ENCODE data around the gene AFAP1L1.
A peak's percentile ranks its signal among the peaks of the same experiment; 100 is the strongest.

AFAP1L1 gene

DNA sequence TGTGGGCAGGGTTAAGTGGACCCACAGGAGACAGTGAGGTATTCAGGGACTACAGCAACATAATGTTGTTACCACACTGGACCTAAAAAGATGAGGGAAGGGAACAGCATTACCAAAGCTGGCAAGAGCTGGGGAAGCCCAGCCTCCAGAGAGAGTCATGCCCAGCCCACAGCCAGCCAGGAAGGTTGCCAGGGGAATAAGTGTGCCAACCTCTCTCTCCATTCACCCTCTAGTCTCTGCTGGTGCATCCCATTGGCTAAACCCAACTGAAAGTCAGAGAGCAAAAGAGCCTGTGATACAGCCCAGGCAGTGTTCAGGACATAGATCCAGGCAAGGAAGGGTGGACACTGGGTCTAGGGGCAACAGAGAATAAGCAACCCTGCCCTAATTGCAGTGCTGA lies 35.8 kb upstream of the AFAP1L1 start:
- TF ChIP-seq CTCF (IDR thresholded peaks at IDR 0.05) (no peak), ZFX (IDR thresholded peaks at IDR 0.05; ENCODE audit: borderline replicate concordance) (no peak)
- no peak overlapping the region for H3K27ac ChIP-seq

DNA sequence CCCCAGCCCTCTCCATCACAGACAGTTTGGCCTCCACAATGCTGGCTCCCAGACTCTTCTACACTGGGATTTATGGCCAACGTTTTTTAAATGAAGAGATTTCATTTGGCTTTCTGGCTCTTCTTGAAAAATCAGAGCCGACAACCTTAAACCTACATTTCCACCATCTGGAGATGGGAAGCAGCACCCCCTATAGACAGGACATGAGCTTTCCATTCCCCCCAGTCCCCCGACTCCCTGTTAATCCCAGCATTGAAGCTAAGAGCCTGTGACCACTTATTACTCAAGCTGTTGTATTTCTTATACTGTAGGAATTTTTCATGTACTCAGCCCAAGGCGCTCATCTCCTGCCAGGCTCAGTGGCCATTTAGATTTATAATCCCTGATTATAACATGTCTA lies 34.0 kb upstream of the AFAP1L1 start:
- no peak overlapping the region for H3K27ac ChIP-seq
- TF ChIP-seq ZFX (IDR thresholded peaks at IDR 0.05; ENCODE audit: borderline replicate concordance) (no peak), CTCF (IDR thresholded peaks at IDR 0.05) (no peak)

DNA sequence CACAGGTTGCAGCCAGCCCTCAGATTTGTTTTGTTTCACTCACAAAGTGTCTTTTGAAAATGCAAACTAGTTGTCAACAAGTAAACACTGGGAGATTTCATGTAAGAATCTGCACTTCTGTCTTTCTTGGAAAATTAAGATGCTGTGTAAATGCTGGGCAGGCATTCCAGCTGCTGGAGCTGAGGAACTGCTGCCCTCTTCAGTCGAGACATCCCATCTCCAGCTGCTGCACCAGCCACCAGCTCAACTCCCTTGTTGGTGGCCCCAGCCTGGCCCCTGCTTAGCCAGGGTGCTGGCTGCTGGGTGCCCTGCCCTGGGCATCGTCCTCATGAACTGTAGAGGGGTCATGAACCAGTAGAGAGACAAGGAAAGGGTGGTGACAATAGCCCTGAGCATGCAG lies 33.1 kb upstream of the AFAP1L1 start:
- no peak overlapping the region for H3K27ac ChIP-seq
- peak; percentile 22; the same call in 1 of the 2 replicates for TF ChIP-seq CTCF (IDR thresholded peaks at IDR 0.05)
- TF ChIP-seq ZFX (IDR thresholded peaks at IDR 0.05; ENCODE audit: borderline replicate concordance) = no peak

DNA sequence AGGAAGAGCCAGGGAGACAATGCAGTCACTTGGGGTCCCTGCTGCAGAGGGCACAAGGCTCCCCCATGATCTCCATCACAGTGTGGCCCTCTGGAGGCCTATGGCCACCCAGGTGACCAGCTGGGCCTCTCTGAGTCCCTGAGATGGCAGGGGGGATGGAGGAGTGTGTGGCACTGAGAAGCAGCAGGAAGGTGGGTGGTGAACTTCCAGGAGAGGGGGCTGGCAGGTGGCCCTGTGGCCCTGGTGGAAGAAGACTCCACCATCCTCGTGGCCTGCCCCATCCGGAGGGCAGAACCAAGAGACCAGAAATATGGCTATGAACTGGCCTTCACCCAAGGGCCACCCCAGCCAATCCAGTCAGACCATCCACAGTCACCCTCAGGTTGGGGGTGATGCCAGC lies 31.7 kb upstream of the AFAP1L1 start:
- TF ChIP-seq CTCF (IDR thresholded peaks at IDR 0.05) (no peak), ZFX (IDR thresholded peaks at IDR 0.05; ENCODE audit: borderline replicate concordance) (no peak)
- no peak overlapping the region for H3K27ac ChIP-seq

GRCh38 chr5:149240354-149240998 lies 31.2 kb upstream of the AFAP1L1 start:
- no peak for TF ChIP-seq CTCF (IDR thresholded peaks at IDR 0.05)
- no peak for TF ChIP-seq ZFX (IDR thresholded peaks at IDR 0.05; ENCODE audit: borderline replicate concordance)
- no peak overlapping the region for H3K27ac ChIP-seq

DNA sequence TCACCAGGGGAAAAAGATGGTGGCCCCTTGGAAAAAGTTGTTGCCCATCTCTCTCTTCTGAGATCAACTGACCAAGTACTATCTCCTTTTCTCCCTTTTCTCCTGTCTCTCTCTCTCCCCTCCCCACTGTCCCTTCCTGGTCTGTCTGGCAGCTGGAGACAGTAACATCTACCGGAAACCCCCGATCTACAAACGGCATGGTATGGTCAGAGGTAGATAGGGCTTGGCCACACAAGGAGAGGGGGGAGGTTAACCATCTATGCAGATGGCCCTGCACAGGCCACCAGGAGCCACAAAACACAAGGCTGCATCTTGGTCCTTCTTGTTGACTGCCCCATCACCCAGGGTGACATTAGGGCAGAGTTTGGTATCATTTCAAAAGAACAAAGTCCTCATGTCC lies 29.3 kb upstream of the AFAP1L1 start:
- TF ChIP-seq ZFX (IDR thresholded peaks at IDR 0.05; ENCODE audit: borderline replicate concordance) (no peak), CTCF (IDR thresholded peaks at IDR 0.05) (no peak)
- no peak overlapping the region for H3K27ac ChIP-seq

DNA sequence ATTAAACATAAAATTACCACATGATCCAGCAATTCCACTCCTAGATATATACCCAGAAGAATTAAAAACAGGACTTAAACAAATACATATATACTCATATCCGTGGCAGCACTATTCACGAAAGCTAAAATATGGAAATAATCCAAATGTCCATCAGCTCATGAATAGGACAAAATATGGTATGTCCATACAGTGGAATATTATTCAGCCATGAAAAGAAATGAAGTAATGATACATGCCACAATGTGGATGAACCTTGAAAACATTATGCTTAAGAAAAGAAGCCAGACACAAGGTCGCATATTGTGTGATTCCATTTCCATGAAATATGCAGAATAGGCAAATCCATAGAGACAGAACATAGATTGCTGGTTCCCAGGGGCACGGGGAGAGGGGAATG lies 24.8 kb upstream of the AFAP1L1 start:
- TF ChIP-seq ZFX (IDR thresholded peaks at IDR 0.05; ENCODE audit: borderline replicate concordance) = no peak
- no peak for TF ChIP-seq CTCF (IDR thresholded peaks at IDR 0.05)

More for the DNA sequence above, 24.8 kb upstream of the AFAP1L1 start:
- H3K27ac ChIP-seq = no peak overlapping the region
